Kidney epithelial cell (primary cell): ENCODE data around the gene UBE2G2. TPM values are rescaled to one million over a fixed set of nuclear protein-coding genes. Genes with fewer than 3 reads are reported as not detected.

ENCODE experiments used
- DNase-seq: peaks from one replicate; pipeline ENCODE4 v3.0.0-alpha.2; 2010; ENCODE audit warnings: low read depth
- H3K27me3 ChIP-seq: 2 replicates; pipeline ENCODE4 v1.6.0; 2011; ENCODE audit warnings: low read length; ENCODE audit not compliant: control insufficient read depth, insufficient read depth
- H3K36me3 ChIP-seq: 2 replicates; pipeline ENCODE4 v1.5.1; 2011; ENCODE audit warnings: low read length; ENCODE audit not compliant: control insufficient read depth, insufficient read depth
- H3K4me3 ChIP-seq: 2 replicates; pipeline ENCODE4 v1.5.1; 2011; ENCODE audit warnings: low read depth, mild to moderate bottlenecking, control low read depth, low read length
- CTCF ChIP-seq: IDR thresholded peaks from 2 replicates; pipeline ENCODE4 v1.5.1; 2011; ENCODE audit warnings: mild to moderate bottlenecking, moderate library complexity, low read length, control low read depth, inconsistent platforms; ENCODE audit not compliant: insufficient read depth, poor library complexity, severe bottlenecking
- total RNA-seq: library from RNA; depleted of rRNA; stranded (reverse); fragments of >200 nt; gene quantifications from 2 replicates; pipeline ENCODE4 v1.2.3, GENCODE V29; 2015

The UBE2G2 gene
- total RNA-seq, 1 donor from 2014 or later: 40.6 TPM

- Histone ChIP-seq H3K27me3 (peaks cover 29% of the 10 kb centered on the region), H3K4me3 (no peak overlapping the region), H3K36me3 (no peaks in the 10 kb centered on the region)
- no peak for DNase-seq
- TF ChIP-seq CTCF: no peak
Observed at GRCh38 chr21:44723177-44724131, 78.2 kb downstream of the UBE2G2 start.

GRCh38 chr21:44722731-44723130, 78.9 kb downstream of the UBE2G2 start:
- Histone ChIP-seq H3K4me3 (no peak overlapping the region), H3K36me3 (no peaks in the 10 kb centered on the region), H3K27me3 (peaks cover 34% of the 10 kb centered on the region)
- no peak for DNase-seq
- TF ChIP-seq CTCF: no peak

GRCh38 chr21:44720170-44720569, 81.5 kb downstream of the UBE2G2 start:
- no peak for TF ChIP-seq CTCF
- H3K4me3 ChIP-seq: no peak overlapping the region
- no peak for DNase-seq
- H3K27me3 ChIP-seq: peaks cover 31% of the 10 kb centered on the region
- no peaks in the 10 kb centered on the region for H3K36me3 ChIP-seq

Other genes starting within 250 kb of the UBE2G2 start
- gene KRTAP10-3, start 243.0 kb downstream of the UBE2G2 start, total RNA-seq: not detected in 2 replicates
- gene KRTAP10-4, start 228.1 kb downstream of the UBE2G2 start, total RNA-seq: not detected in 2 replicates
- gene KRTAP10-5, start 221.2 kb downstream of the UBE2G2 start, total RNA-seq: not detected in 2 replicates
- gene KRTAP10-6, start 209.3 kb downstream of the UBE2G2 start, total RNA-seq: not detected in 2 replicates
- not detected in 2 replicates for gene KRTAP10-7, start 201.2 kb downstream of the UBE2G2 start, total RNA-seq
- not detected in 2 replicates for gene KRTAP10-8, start 189.7 kb downstream of the UBE2G2 start, total RNA-seq
- gene KRTAP10-9, start 174.7 kb downstream of the UBE2G2 start, total RNA-seq: not detected in 2 replicates
- gene KRTAP10-10, start 164.5 kb downstream of the UBE2G2 start, total RNA-seq: not detected in 2 replicates
- not detected in 2 replicates for gene KRTAP10-11, start 155.4 kb downstream of the UBE2G2 start, total RNA-seq
- not detected in 2 replicates for gene KRTAP12-4, start 147.2 kb downstream of the UBE2G2 start, total RNA-seq
- not detected in 2 replicates for gene KRTAP12-3, start 143.9 kb downstream of the UBE2G2 start, total RNA-seq
- gene KRTAP12-2, start 134.9 kb downstream of the UBE2G2 start, total RNA-seq: not detected in 2 replicates
- gene KRTAP12-1, start 119.7 kb downstream of the UBE2G2 start, total RNA-seq: not detected in 2 replicates
- gene KRTAP10-12, start 104.6 kb downstream of the UBE2G2 start, total RNA-seq: not detected in 2 replicates
- gene TSPEAR, start 90.2 kb downstream of the UBE2G2 start, total RNA-seq: not detected in 2 replicates
- 60.9 and 61.7 TPM in 2 replicates for gene SUMO3, start 16.2 kb upstream of the UBE2G2 start, total RNA-seq
- 538 and 561 TPM in 2 replicates for gene PTTG1IP, start 71.9 kb upstream of the UBE2G2 start, total RNA-seq
- gene ITGB2, start 119.1 kb upstream of the UBE2G2 start, total RNA-seq: 6.9 and 9.1 TPM in 2 replicates
- gene SLX9, start 138.2 kb upstream of the UBE2G2 start, total RNA-seq: 25.7 and 38.6 TPM in 2 replicates